Mesenteric fat pad (tissue), 1 donor: ENCODE measurements around the gene HID1. TPM values are rescaled to one million over a fixed set of nuclear protein-coding genes. Genes with fewer than 3 reads are reported as not detected.

Source experiments
- total RNA-seq: library from RNA; stranded (reverse); fragmentation: NEBNext Ultra II Directional; extraction: Animal tissue kit (Norgen Biotek cat#: 25700); gene quantifications from one replicate; pipeline ENCODE4 v1.2.1, GENCODE V29; 2021
- donor health status: DM: yes; HTN: yes; CAD: no.

Gene HID1
- total RNA-seq, 1 donor from 2014 or later, result 14.4 TPM

Other genes starting within 250 kb of the HID1 start
- gene RAB37, start 235.5 kb downstream of the HID1 start, total RNA-seq, result 1.3 TPM
- 13.9 TPM for gene NHERF1, start 224.1 kb downstream of the HID1 start, total RNA-seq
- gene NAT9, start 196.4 kb downstream of the HID1 start, total RNA-seq, result 37.8 TPM
- gene GRIN2C, start 112.9 kb downstream of the HID1 start, total RNA-seq, result 0.45 TPM
- 5.2 TPM for gene FDXR, start 99.8 kb downstream of the HID1 start, total RNA-seq
- not detected for gene FADS6, start 79.1 kb downstream of the HID1 start, total RNA-seq
- gene USH1G, start 49.5 kb downstream of the HID1 start, total RNA-seq, result not detected
- not detected for gene OTOP2, start 48.5 kb downstream of the HID1 start, total RNA-seq
- gene OTOP3, start 36.9 kb downstream of the HID1 start, total RNA-seq, result not detected
- 29.9 TPM for gene CDR2L, start 14.9 kb upstream of the HID1 start, total RNA-seq
- gene MRPL58, start 39.9 kb upstream of the HID1 start, total RNA-seq, result 26.4 TPM
- 310 TPM for gene ATP5PD, start 74.2 kb upstream of the HID1 start, total RNA-seq
- gene KCTD2, start 74.5 kb upstream of the HID1 start, total RNA-seq, result 34.7 TPM
- 12.3 TPM for gene SLC16A5, start 115.2 kb upstream of the HID1 start, total RNA-seq
- 7.9 TPM for gene ARMC7, start 137.2 kb upstream of the HID1 start, total RNA-seq
- 33.5 TPM for gene NT5C, start 159.0 kb upstream of the HID1 start, total RNA-seq
- 28.6 TPM for gene JPT1, start 181.8 kb upstream of the HID1 start, total RNA-seq
- gene SUMO2, start 210.2 kb upstream of the HID1 start, total RNA-seq, result 265 TPM
- gene NUP85, start 232.9 kb upstream of the HID1 start, total RNA-seq, result 60.2 TPM